TTC549 (cell line): ENCODE data around the gene PIP5KL1.

Experiments used
- FAIRE-seq: peaks from 2 replicates; lab custom pipeline; 2012; peaks lifted over from hg19 to GRCh38; lab: Jason Lieb, UNC

Gene PIP5KL1

GRCh38 chr9:127872369-127873222, 58.0 kb downstream of the PIP5KL1 start:
- FAIRE-seq, result no peak

- no peak for FAIRE-seq
Measured at GRCh38 chr9:127871531-127871930, 59.0 kb downstream of the PIP5KL1 start.

GRCh38 chr9:127870887-127871286, 59.7 kb downstream of the PIP5KL1 start:
- no peak for FAIRE-seq
